ENCODE results near the gene CPLX1. TPM values are rescaled to one million over a fixed set of nuclear protein-coding genes. Genes with fewer than 3 reads are reported as not detected.
A peak's percentile ranks its signal among the peaks of the same experiment; 100 is the strongest.

The CPLX1 gene
- total and polyA plus RNA-seq, 7 experiments from 2014 or later = 0.17 to 1.9 (median 0.58) TPM; not detected in 1

DNA sequence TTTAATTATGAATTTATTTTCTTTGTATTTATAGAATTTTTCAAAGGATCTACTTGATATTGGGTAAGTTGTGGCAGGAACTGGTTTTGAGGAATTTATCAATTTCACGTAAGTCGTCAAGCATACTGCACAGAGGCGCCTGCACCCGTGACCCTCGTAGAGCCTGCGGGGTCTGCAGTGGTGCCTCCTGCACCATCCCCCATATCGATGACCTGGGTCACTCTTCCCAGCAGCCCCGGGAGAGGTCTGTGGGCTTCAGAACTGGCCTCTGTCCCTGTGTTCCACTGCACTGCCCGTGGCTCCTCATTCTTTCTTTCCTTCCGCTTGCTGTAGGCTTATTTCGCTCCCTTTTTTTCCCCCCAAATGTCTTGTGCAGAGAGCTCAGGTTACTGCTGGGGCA is 31.5 kb upstream of the CPLX1 start:
- H3K27ac ChIP-seq (ENCODE audit: low read depth, low read length) = no peak overlapping the region
- Mint-ChIP-seq H3K9me3 (peaks cover 0 to 15% (median 3%) of the 10 kb centered on the region in 11 donors), H3K36me3 (peaks cover 36 to 59% (median 43%) of the 10 kb centered on the region in 5 donors), H3K4me3 (no peak overlapping the region), H3K4me1 (peaks cover 0 to 21% (median 8%) of the 10 kb centered on the region in 7 donors), H3K27me3 (no peaks in the 10 kb centered on the region), H3K27ac (peak overlapping the region in 2 of 9 donors; percentile 43 to 71)
- H3K36me3 ChIP-seq (ENCODE audit: control insufficient read depth in 2 of 3, insufficient read depth in 3 of 3, low read length in 3 of 3) = peaks cover 4 to 56% (median 17%) of the 10 kb centered on the region in 3 experiments
- H3K9me3 ChIP-seq (ENCODE audit: control insufficient read depth in 2 of 3, low read length in 3 of 3) = peaks cover 0 to 6% (median 4%) of the 10 kb centered on the region in 3 experiments
- DNase-seq (no peak), ATAC-seq (no peak)
- CTCF ChIA-PET = no interaction called here
- no peaks in the 10 kb centered on the region for H3K4me1 ChIP-seq (ENCODE audit: control insufficient read depth in 2 of 2, insufficient read depth in 2 of 2, low read length in 2 of 2)
- H3K27me3 ChIP-seq (ENCODE audit: control insufficient read depth in 2 of 2, insufficient read depth in 2 of 2, low read length in 2 of 2) = no peaks in the 10 kb centered on the region
- intact Hi-C loops (cut with micrococcal nuclease) = no loop called here
- no peak overlapping the region for H3K4me3 ChIP-seq (ENCODE audit: low read length)
- POLR2A ChIA-PET = interaction anchor here (0.6 kb wide), 1 partner anchor 81 kb away, joined by 3 read pairs; no protein-coding TSS in a partner anchor

DNA sequence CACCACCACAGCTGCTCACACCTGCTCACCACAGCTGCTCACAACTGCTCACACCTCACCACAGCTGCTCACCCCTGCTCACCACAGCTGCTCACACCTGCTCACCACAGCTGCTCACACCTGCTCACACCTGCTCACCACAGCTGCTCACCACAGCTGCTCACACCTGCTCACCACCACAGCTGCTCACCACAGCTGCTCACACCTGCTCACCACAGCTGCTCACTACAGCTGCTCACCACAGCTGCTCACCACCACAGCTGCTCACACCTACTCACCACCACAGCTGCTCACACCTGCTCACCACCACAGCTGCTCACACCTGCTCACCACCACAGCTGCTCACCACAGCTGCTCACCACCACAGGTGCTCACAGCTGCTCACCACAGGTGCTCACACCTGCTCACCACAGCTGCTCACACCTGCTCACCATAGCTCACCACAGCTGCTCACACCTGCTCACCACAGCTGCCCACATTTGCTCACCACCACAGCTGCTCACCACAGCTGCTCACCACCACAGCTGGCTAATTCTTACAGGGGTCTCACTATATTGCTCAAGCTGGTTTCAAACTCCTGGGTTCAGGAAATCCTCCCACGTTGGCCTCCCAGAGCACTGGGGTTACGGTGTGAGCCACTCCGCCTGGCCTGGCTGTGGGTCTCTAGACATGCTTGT is 30.4 kb upstream of the CPLX1 start:
- CTCF ChIA-PET = no interaction called here
- Histone ChIP-seq H3K36me3 (ENCODE audit: control insufficient read depth in 2 of 3, insufficient read depth in 3 of 3, low read length in 3 of 3) (peaks cover 0 to 52% (median 12%) of the 10 kb centered on the region in 3 experiments), H3K4me3 (ENCODE audit: low read length) (no peak overlapping the region), H3K27ac (ENCODE audit: low read depth, low read length) (no peak overlapping the region), H3K4me1 (ENCODE audit: control insufficient read depth in 2 of 2, insufficient read depth in 2 of 2, low read length in 2 of 2) (no peaks in the 10 kb centered on the region), H3K27me3 (ENCODE audit: control insufficient read depth in 2 of 2, insufficient read depth in 2 of 2, low read length in 2 of 2) (no peaks in the 10 kb centered on the region), H3K9me3 (ENCODE audit: control insufficient read depth in 2 of 3, low read length in 3 of 3) (peaks cover 0 to 6% (median 4%) of the 10 kb centered on the region in 3 experiments)
- POLR2A ChIA-PET = interaction anchor here (0.6 kb wide), 2 partner anchors 57 to 65 kb away, joined by 3 to 5 read pairs; no protein-coding TSS in a partner anchor
- ATAC-seq = no peak
- no peaks in the 10 kb centered on the region for H3K27me3 Mint-ChIP-seq
- intact Hi-C loops (cut with micrococcal nuclease) = no loop called here
- H3K4me3 Mint-ChIP-seq = no peak overlapping the region
- peak overlapping the region; percentile 24 to 88 (median 79) for H3K27ac Mint-ChIP-seq
- DNase-seq = no peak
- peaks cover 0 to 21% (median 8%) of the 10 kb centered on the region in 7 donors for H3K4me1 Mint-ChIP-seq
- peaks cover 0 to 15% (median 3%) of the 10 kb centered on the region in 11 donors for H3K9me3 Mint-ChIP-seq
- H3K36me3 Mint-ChIP-seq = peaks cover 30 to 51% (median 36%) of the 10 kb centered on the region in 5 donors

DNA sequence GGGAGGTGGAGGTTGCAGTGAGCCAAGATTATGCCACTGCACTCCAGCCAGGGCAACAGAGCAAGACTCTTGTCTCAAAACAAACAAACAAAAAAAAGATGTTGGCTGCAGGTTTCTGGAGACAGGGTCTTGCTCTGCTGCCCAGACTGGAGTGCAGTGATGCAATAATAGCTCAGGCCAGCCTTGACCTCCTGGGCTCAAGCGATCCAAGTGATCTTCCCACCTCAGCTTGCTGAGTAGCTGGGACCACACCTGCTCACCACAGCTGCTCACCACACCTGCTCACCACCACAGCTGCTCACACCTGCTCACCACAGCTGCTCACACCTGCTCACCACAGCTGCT is 29.9 kb upstream of the CPLX1 start:
- intact Hi-C loops (cut with micrococcal nuclease) = no loop called here
- Histone ChIP-seq H3K27ac (ENCODE audit: low read depth, low read length) (no peak overlapping the region), H3K9me3 (ENCODE audit: control insufficient read depth in 2 of 3, low read length in 3 of 3) (peaks cover 0 to 6% (median 4%) of the 10 kb centered on the region in 3 experiments), H3K4me1 (ENCODE audit: control insufficient read depth in 2 of 2, insufficient read depth in 2 of 2, low read length in 2 of 2) (no peaks in the 10 kb centered on the region), H3K4me3 (ENCODE audit: low read length) (no peak overlapping the region), H3K36me3 (ENCODE audit: control insufficient read depth in 2 of 3, insufficient read depth in 3 of 3, low read length in 3 of 3) (peaks cover 0 to 52% (median 12%) of the 10 kb centered on the region in 3 experiments), H3K27me3 (ENCODE audit: control insufficient read depth in 2 of 2, insufficient read depth in 2 of 2, low read length in 2 of 2) (no peaks in the 10 kb centered on the region)
- ChIA-PET POLR2A (interaction anchor here (0.6 kb wide), 2 partner anchors 56 to 65 kb away, joined by 3 to 5 read pairs; no protein-coding TSS in a partner anchor), CTCF (no interaction called here)
- Mint-ChIP-seq H3K9me3 (peaks cover 0 to 15% (median 3%) of the 10 kb centered on the region in 11 donors), H3K27ac (peak overlapping the region in 7 of 9 donors; percentile 24 to 88 (median 79)), H3K4me3 (no peak overlapping the region), H3K36me3 (peaks cover 27 to 52% (median 33%) of the 10 kb centered on the region in 5 donors), H3K27me3 (no peaks in the 10 kb centered on the region), H3K4me1 (peaks cover 0 to 18% (median 8%) of the 10 kb centered on the region in 7 donors)
- ATAC-seq (no peak), DNase-seq (no peak)

DNA sequence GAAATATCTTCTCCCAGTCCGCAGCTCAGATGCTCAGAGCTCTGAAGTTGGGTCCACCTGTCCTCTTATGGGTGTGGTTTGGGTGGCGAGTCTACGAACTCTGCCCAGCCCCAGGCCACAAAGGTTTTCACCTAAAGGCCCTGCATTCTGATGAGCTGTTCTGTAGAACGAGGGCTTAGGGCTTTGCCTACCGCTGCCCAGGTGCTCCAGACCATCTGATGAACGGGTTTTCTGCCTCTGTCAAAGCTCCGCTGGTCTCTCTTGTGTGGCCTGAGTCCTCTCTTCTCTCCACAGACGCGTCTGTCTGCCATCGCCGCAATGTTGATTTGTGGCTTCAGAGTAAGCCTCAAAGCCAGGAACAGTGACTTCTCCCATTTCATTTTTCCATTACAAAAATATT is 28.4 kb upstream of the CPLX1 start:
- ChIA-PET POLR2A (no interaction called here), CTCF (no interaction called here)
- Mint-ChIP-seq H3K27ac (no peak overlapping the region), H3K4me3 (no peak overlapping the region), H3K4me1 (peaks cover 0 to 17% (median 8%) of the 10 kb centered on the region in 7 donors), H3K27me3 (no peaks in the 10 kb centered on the region), H3K36me3 (peaks cover 21 to 43% (median 23%) of the 10 kb centered on the region in 5 donors), H3K9me3 (peaks cover 0 to 15% (median 3%) of the 10 kb centered on the region in 11 donors)
- no peak for DNase-seq
- H3K27me3 ChIP-seq (ENCODE audit: control insufficient read depth in 2 of 2, insufficient read depth in 2 of 2, low read length in 2 of 2) = no peaks in the 10 kb centered on the region
- H3K36me3 ChIP-seq (ENCODE audit: control insufficient read depth in 2 of 3, insufficient read depth in 3 of 3, low read length in 3 of 3) = peaks cover 0 to 51% (median 12%) of the 10 kb centered on the region in 3 experiments
- no peak for ATAC-seq
- H3K27ac ChIP-seq (ENCODE audit: low read depth, low read length) = no peak overlapping the region
- no peak overlapping the region for H3K4me3 ChIP-seq (ENCODE audit: low read length)
- peaks cover 0 to 6% (median 4%) of the 10 kb centered on the region in 3 experiments for H3K9me3 ChIP-seq (ENCODE audit: control insufficient read depth in 2 of 3, low read length in 3 of 3)
- intact Hi-C loops (cut with micrococcal nuclease) = no loop called here
- no peaks in the 10 kb centered on the region for H3K4me1 ChIP-seq (ENCODE audit: control insufficient read depth in 2 of 2, insufficient read depth in 2 of 2, low read length in 2 of 2)

DNA sequence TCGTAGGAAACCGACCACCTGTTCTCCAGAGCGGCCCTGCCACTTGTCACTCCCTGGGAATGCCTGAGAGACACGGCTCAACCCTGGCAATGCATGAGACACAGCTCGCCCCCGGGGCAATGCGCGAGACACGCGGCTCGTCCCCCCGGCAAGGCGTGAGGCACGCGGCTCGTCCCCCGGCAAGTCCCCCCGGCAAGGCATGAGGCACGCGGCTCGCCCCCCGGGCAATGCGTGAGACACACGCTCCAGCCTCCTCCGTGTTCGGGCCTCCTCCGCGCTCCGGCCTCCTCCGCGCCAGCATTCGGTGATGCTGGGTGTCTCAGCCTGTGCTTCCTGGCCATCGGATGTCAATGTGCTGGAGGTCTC is 27.5 kb upstream of the CPLX1 start:
- no peak for DNase-seq
- no peak overlapping the region for H3K27ac ChIP-seq (ENCODE audit: low read depth, low read length)
- no peaks in the 10 kb centered on the region for H3K27me3 Mint-ChIP-seq
- H3K4me1 ChIP-seq (ENCODE audit: control insufficient read depth in 2 of 2, insufficient read depth in 2 of 2, low read length in 2 of 2) = no peaks in the 10 kb centered on the region
- peaks cover 19 to 43% (median 22%) of the 10 kb centered on the region in 5 donors for H3K36me3 Mint-ChIP-seq
- H3K27ac Mint-ChIP-seq = no peak overlapping the region
- no peaks in the 10 kb centered on the region for H3K27me3 ChIP-seq (ENCODE audit: control insufficient read depth in 2 of 2, insufficient read depth in 2 of 2, low read length in 2 of 2)
- no peak overlapping the region for H3K4me3 ChIP-seq (ENCODE audit: low read length)
- CTCF ChIA-PET = no interaction called here
- H3K4me1 Mint-ChIP-seq = peaks cover 0 to 14% (median 8%) of the 10 kb centered on the region in 7 donors
- POLR2A ChIA-PET = no interaction called here
- intact Hi-C loops (cut with micrococcal nuclease) = no loop called here
- no peak for ATAC-seq
- H3K36me3 ChIP-seq (ENCODE audit: control insufficient read depth in 2 of 3, insufficient read depth in 3 of 3, low read length in 3 of 3) = peaks cover 0 to 51% (median 8%) of the 10 kb centered on the region in 3 experiments
- peak overlapping the region in 1 of 10 donors; percentile 14 for H3K4me3 Mint-ChIP-seq
- peaks cover 0 to 6% (median 4%) of the 10 kb centered on the region in 3 experiments for H3K9me3 ChIP-seq (ENCODE audit: control insufficient read depth in 2 of 3, low read length in 3 of 3)
- peaks cover 0 to 15% (median 3%) of the 10 kb centered on the region in 11 donors for H3K9me3 Mint-ChIP-seq

DNA sequence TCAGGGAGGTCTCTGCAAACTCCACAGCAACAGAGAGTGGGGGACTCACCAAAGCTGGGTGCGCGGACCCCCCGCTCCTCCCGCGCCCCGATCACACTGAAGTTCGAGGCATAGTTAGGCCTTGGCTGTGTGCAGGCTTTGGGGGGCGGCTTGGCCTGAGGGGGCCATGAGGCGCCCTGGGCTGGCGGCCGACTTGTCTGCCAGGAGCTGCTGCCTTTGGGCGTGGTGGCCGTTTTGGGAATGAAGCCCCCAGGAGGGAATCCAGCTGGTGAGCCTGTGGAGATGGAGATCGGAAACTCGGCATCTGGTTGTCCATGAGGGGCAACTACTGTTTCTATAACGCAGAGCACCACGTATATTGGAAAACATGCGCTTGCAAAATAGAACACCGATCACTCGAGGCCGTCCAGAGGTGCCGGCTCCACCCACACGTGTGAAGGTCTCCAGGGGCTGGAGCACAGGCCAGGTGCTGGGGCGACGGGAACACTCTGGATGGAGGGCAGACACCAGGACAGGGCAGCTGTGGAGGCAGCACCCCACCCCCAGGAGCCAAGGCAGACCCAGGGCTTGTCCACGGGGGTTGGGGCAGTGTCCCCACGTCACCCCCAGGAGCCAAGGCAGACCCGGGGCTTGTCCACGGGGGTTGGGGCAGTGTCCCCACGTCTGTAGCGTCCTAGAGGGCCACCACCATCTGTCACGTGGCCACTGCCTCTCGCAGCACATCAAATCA is 25.9 kb upstream of the CPLX1 start:
- no peak overlapping the region for H3K27ac Mint-ChIP-seq
- peak; percentile 20 for ATAC-seq

More for the DNA sequence above, 25.9 kb upstream of the CPLX1 start:
- Mint-ChIP-seq H3K27me3 (no peaks in the 10 kb centered on the region), H3K4me3 (no peak overlapping the region), H3K36me3 (peaks cover 6 to 40% (median 9%) of the 10 kb centered on the region in 5 donors), H3K4me1 (peaks cover 0 to 11% (median 7%) of the 10 kb centered on the region in 7 donors), H3K9me3 (peaks cover 0 to 13% (median 3%) of the 10 kb centered on the region in 11 donors)
- Histone ChIP-seq H3K27me3 (ENCODE audit: control insufficient read depth in 2 of 2, insufficient read depth in 2 of 2, low read length in 2 of 2) (no peaks in the 10 kb centered on the region), H3K9me3 (ENCODE audit: control insufficient read depth in 2 of 3, low read length in 3 of 3) (peaks cover 0 to 6% (median 4%) of the 10 kb centered on the region in 3 experiments), H3K36me3 (ENCODE audit: control insufficient read depth in 2 of 3, insufficient read depth in 3 of 3, low read length in 3 of 3) (peaks cover 0 to 40% (median 0%) of the 10 kb centered on the region in 3 experiments), H3K4me1 (ENCODE audit: control insufficient read depth in 2 of 2, insufficient read depth in 2 of 2, low read length in 2 of 2) (no peaks in the 10 kb centered on the region), H3K4me3 (ENCODE audit: low read length) (no peak overlapping the region), H3K27ac (ENCODE audit: low read depth, low read length) (no peak overlapping the region)
- CTCF ChIA-PET = no interaction called here
- intact Hi-C loops (cut with micrococcal nuclease) = no loop called here
- no peak for DNase-seq
- POLR2A ChIA-PET = no interaction called here
